VCaP (cell line): ENCODE results near the gene PPEF2.

Source experiments
- H3K27ac ChIP-seq: fragments of 450-650 bp; 2 replicates; pipeline ENCODE4 v1.5.1; 2017
- TF ChIP-seq, protein P1 (sequence below): fragments of 450-650 bp; conservative IDR thresholded peaks from 2 replicates; pipeline ENCODE4 v1.5.1; 2017; ENCODE audit warnings: mild to moderate bottlenecking, moderate library complexity

PPEF2 gene, protein sequence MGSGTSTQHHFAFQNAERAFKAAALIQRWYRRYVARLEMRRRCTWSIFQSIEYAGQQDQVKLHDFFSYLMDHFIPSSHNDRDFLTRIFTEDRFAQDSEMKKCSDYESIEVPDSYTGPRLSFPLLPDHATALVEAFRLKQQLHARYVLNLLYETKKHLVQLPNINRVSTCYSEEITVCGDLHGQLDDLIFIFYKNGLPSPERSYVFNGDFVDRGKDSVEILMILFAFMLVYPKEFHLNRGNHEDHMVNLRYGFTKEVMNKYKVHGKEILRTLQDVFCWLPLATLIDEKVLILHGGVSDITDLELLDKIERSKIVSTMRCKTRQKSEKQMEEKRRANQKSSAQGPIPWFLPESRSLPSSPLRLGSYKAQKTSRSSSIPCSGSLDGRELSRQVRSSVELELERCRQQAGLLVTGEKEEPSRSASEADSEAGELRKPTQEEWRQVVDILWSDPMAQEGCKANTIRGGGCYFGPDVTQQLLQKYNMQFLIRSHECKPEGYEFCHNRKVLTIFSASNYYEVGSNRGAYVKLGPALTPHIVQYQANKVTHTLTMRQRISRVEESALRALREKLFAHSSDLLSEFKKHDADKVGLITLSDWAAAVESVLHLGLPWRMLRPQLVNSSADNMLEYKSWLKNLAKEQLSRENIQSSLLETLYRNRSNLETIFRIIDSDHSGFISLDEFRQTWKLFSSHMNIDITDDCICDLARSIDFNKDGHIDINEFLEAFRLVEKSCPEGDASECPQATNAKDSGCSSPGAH

DNA sequence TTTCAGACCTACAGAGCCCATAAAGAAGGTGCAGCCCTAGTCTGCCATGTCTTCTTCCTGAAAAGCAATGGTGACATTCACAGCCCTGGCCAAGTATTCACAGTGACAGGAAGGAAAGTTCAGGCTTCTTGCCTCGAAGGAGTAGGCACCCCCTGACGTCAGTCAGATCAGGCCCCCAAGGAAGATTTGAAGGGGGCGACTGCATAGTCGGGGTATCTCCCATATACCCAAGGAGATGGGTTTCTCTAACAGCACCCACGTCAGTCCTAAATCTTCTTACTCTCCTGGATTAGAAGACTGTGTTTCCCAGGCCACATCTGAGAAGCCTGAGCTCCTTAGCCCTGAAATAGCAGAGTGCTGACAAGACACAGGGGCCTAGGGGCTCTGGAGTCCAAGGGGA lies at the start of gene PPEF2:
TSS of gene PPEF2 (minus strand) at position 101 of the 400 bp plus-strand sequence. CDS start 6,127 bp downstream, outside the sequence.
- H3K27ac ChIP-seq: no peak within 1 kb of the TSS
- TF ChIP-seq, protein P1, sequence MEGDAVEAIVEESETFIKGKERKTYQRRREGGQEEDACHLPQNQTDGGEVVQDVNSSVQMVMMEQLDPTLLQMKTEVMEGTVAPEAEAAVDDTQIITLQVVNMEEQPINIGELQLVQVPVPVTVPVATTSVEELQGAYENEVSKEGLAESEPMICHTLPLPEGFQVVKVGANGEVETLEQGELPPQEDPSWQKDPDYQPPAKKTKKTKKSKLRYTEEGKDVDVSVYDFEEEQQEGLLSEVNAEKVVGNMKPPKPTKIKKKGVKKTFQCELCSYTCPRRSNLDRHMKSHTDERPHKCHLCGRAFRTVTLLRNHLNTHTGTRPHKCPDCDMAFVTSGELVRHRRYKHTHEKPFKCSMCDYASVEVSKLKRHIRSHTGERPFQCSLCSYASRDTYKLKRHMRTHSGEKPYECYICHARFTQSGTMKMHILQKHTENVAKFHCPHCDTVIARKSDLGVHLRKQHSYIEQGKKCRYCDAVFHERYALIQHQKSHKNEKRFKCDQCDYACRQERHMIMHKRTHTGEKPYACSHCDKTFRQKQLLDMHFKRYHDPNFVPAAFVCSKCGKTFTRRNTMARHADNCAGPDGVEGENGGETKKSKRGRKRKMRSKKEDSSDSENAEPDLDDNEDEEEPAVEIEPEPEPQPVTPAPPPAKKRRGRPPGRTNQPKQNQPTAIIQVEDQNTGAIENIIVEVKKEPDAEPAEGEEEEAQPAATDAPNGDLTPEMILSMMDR: no peak

DNA sequence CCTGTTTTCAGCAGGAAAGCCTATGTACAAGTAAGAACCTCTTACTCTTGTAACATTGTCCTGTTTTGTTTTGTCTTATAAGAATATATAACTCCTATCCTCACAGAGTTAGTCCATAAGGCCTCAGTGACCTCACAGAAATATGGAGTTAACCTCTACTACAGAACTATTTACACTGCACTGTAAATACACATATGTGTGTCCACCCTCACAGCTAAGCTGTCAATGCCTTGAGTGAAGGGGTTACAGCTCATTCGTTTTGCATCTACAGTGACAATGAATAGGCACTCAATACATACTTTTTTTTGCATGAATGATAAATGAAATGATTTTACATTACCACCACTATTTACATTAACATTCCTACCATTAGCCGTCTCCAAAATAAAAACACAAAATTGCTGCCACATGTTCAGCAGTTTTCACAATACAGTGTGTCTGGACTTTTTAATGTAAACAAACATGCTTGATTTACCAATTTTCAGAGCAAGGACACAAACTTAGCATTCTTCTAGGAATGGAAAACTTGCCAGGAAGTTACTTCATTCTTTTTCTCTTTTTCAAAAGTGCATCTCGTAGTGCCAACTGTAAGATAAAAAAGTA lies 48.1 kb upstream of the PPEF2 start:
- TF ChIP-seq, protein P1: no peak
- H3K27ac ChIP-seq: peak overlapping the region; percentile 61

DNA sequence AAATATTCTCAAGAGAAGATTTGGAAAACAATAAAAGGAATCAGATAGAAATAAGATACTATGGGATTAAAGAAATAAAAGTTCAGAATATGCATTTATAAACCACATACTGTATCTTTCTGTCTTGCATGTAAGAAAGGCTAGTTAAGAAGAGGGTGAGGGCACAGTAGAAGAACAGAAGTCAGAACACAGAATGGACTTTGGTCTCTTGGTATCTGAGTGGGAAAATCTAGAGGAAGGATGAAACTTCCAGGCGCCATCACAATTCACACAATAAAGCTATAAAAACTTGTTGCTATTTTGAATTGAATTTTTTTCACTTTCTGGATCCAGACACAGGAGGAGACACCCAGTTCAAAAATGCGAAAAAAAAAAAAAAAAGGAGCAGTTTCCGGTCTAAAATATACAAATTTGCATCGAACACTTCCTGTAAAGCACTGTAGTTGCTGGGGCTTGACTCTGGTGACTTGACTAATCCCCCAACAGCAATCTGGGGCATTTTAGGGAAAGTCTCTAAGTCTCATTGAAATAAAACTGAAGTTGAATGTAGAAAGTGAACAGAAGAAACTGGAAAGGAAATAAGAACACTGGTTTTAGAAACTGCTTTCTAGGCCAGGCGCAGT lies 46.7 kb upstream of the PPEF2 start:
- peak overlapping the region; percentile 61 for H3K27ac ChIP-seq
- TF ChIP-seq, protein P1: no peak

DNA sequence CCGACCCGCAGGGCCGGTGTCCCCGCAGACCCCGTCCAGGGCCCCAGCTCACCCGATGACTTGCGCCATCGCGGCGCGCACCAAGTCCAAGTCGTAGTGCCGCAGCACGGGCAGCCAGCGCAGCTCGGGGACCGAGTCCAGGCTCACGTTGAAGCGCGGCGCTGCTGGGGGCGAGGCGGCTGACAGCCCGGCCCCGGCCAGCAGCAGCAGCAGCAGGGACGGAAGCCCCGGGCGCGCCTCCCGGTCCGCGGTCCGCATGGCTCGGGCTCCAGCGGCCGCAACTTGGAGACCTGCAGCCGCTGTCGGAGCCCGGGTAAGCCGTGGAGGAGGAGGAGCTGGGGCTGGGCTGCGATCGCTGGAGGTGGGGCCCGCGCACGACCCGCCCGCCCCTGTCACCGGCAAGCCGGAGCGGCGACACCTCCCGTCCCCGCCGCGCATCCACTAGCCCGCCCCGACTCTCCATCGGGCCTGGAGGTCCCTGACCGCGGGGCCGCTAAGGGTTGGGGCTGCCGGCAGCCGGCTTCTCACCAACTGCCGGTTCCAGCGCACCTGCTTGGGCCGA lies 38.5 kb upstream of the PPEF2 start, which contains the start of gene NAAA:
TSS of gene NAAA (minus strand) at position 322 of the 562 bp plus-strand sequence. CDS start at position 258, 64 bp downstream.
- H3K27ac ChIP-seq: peak within 1 kb of the TSS; percentile 92

DNA sequence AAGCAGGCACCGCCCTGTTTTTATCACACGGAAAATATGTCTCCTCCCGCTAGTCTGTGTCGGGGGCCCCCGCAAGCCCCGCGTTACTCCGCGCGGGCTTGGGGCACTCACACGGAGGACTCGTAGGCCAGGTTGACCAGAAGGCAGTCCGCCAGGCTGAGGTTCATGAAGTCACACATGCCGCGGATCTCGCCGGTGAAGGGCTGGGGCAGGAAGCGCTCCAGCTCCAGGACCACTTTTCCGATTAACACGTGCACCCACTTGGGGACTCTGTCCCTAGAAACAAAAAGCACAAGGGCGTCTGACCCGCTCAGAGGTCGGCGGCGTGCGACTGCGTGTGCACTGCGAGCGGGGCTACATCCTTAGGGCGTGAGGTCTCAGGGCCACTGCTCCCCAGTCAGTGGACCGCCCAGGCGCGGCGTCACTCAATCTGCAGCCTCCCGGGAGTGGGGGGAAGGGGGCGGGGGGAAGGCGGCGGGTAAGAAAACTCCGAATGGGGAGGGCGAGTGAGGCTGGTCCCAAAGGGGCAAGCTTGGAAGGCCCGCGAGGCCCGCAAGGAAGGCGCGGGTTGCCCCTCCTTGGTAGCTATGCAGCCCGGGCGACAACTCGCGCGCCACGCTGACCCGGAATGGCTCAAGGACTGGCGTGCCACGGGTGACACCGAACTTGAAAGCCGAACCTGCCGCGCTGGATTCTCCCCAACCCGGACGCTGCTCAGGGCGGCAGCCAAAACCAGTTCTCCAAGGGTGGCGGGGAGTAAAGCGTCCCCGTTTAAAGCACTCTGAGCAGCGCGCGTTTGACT lies 37.8 kb upstream of the PPEF2 start:
- TF ChIP-seq, protein P1: no peak
- peak overlapping the region; percentile 92 for H3K27ac ChIP-seq

More for the DNA sequence above, 38.5 kb upstream of the PPEF2 start, which contains the start of gene NAAA:
- TF ChIP-seq, protein P1: peak; percentile 50

DNA sequence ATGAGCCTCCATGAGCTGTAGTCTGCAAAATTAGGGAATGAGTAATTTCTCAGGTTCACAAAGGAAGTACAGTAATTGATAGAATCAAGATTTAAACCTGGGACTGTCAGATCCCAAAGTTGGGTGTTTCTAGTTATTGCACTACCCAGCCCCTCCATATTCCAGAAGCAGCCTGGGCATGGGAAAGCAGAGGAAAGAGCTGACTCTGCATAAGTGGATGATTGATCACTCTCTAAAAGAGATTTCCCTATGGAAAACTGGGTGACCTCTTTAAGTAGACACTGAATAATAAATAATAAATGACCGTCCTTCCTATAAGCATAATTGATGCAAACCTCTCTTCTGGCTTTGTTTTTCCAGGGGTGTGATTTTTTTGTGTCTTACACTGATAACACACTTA lies 33.4 kb upstream of the PPEF2 start:
- H3K27ac ChIP-seq: peak overlapping the region; percentile 1; the same call in 1 of the 2 replicates
- TF ChIP-seq, protein P1: no peak
